Hematopoietic multipotent progenitor cell (in vitro differentiated cells): ENCODE results near the gene KRTAP4-12. TPM values are rescaled to one million over a fixed set of nuclear protein-coding genes. Genes with fewer than 3 reads are reported as not detected.
"Not testable (repeated sequence)": the region's sequence is repeated elsewhere in the genome, so short reads cannot be mapped to it uniquely, and the experiment has no call there.

ENCODE experiments used
- DNase-seq, 3 donors: peaks; one replicate each; pipeline ENCODE4 v3.0.0-alpha.2; 2011 to 2015; ENCODE audit warnings: low read depth in 2 of 3, low spot score in 2 of 3
- total RNA-seq: library from RNA; depleted of rRNA; stranded (reverse); fragments of >200 nt; gene quantifications from one replicate; pipeline ENCODE4 v1.2.3, GENCODE V29; 2012

Gene KRTAP4-12
- total RNA-seq, 1 donor, result not detected

DNA sequence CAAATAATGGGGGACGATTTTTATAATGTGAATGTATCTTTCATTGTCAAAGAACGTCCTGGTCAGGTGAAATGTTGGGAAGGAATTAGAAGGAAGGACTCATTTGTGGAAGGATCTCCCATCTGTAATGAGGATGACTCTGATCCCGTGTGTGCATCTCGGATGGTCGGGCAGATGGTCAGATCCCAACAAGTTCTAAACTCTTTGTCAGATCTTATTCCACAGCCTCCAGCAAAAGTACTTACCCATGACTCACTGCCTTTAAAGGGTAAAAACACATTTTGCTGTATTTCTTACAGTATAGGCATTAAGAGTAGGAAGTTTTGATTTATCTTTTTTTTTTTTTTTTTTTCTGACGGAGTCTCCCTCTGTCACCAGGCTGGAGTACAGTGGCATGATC lies 25.5 kb downstream of the KRTAP4-12 start:
- DNase-seq, result no peak

DNA sequence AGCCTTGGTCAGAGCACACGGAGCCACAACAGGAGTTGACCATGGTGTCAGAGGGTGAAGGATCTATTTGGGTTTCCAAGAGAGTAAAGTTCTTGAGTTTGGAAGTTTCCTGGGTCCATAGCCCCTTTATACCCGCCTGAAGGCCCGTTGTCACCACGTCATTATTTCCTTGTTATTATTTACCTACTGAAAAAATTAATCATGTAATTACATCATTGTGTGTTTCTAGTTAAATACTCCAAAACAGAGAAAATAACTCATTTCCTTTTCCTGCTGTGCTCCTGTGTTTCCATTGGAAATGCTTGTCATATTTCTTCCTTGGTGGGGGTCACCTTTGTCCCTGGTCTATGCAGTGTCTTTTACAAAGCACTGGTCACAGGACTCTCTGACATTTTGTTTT lies 25.9 kb downstream of the KRTAP4-12 start, which contains the start of gene KRTAP4-8:
Gene KRTAP4-8, minus strand, starts transcription at position 101 of the 400 bp plus-strand sequence. Its CDS starts 58 bp downstream, at position 43.
- no peak for DNase-seq

DNA sequence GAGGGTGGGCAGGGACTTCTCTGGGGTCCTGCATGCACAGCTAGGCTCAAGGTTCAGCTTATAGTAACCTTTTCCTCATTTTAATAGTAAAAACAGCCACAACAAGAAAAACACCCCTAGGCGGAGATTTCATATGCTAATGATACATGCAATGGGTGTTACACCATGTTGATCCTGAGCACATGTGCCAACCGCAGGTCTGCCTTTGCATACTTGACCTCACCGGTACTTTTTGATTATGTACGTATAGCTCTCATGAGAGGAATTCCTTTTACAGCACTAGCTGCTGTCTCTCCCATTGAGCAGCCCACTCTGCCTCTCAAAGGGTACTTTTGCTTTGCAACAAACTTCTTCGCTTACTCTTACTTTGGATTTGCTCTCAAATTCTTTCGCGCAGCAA lies 27.9 kb downstream of the KRTAP4-12 start:
- DNase-seq, result no peak

DNA sequence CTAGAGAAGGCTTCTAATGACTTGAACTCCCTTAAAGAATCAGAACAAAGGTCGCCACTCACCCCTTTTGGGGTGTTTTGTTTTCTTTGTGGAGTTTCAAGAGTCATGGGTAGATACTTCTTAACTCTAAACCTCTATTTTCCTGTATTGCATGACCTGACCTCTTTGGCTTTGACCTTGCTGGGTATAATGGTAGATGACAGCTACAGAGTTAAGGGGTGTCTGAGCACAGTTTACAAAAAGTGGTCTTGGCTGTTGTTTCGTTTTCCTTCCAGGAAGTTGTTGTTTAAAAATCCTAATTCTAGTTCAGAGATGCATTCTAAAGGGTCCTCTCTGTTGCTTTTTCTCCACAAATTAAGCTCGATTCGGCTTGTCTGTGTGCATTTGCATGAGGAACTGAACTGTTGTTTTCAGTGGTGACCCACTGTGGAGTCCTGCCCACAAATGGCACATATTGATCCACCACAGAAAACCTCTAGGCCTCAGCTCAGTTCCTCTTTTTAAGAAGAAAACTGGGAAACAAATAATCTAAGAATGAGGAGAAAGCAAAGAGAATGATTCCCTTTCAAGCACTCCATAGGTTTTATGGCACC lies 35.1 kb downstream of the KRTAP4-12 start:
- DNase-seq, result not testable (repeated sequence)

DNA sequence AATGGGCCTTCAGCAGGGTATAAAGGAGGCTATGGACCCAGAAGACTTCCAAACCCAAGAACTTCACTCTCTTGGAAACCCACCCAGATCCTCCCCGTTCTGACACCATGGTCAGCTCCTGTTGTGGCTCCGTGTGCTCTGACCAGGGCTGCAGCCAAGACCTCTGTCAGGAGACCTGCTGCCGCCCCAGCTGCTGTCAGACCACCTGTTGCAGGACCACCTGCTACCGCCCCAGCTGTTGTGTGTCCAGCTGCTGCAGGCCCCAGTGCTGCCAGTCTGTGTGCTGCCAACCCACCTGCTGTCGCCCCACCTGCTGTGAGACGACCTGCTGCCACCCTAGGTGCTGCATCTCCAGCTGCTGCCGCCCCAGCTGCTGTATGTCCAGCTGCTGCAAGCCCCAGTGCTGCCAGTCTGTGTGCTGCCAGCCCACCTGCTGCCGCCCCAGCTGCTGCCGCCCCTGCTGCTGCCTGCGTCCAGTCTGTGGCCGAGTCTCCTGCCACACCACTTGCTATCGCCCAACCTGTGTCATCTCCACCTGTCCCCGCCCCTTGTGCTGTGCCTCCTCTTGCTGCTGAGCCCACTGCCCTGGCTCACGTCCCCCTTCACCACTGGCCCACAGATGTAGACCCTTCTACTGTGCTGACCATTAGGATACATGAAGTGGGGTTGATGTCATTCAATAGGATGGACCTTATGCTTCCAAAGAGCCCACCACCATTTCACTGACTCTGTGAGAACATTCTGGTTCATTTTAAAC lies 39.7 kb downstream of the KRTAP4-12 start, which contains the start of gene KRTAP4-7:
Gene KRTAP4-7, plus strand, starts transcription at position 51 of the 757 bp plus-strand sequence. Its CDS starts 57 bp downstream, at position 108.
- not testable (repeated sequence) for DNase-seq

DNA sequence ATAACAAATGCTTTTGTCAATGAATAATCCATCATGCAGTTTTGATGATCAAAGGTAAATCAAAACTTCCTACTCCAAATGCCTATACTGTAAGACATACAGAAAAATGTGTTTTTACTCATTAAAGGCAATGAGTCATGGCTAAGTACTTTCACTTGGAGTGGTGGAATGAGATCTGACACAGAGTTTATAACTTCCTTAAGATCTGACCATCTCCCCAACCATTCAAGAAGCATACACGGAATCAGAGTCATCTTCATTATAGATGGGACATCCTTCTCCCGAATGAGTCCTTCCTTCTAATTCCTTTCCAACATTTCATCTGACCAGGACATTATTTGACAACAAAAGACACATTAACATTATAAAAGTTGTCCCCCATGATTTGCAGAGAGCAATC lies 40.6 kb downstream of the KRTAP4-12 start:
- not testable (repeated sequence) for DNase-seq

DNA sequence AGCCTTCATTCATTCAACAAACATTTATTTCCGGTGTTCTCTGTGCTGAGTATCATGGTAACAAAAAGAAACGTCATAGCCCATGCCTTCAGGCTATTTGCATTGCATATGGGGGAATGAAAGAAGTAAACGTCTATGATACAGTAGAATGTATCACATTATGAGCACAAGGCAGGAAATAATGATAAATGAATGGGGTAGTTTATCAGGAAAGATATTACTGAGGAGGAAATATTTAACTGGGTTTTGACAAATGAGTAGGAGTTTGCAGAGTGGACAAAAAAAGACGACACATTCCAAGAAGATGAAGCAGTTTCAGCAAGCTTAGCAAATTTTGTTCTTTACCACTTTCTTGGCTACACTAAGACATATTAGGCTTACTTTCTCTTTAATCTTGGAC lies 41.4 kb downstream of the KRTAP4-12 start:
- no peak for DNase-seq

DNA sequence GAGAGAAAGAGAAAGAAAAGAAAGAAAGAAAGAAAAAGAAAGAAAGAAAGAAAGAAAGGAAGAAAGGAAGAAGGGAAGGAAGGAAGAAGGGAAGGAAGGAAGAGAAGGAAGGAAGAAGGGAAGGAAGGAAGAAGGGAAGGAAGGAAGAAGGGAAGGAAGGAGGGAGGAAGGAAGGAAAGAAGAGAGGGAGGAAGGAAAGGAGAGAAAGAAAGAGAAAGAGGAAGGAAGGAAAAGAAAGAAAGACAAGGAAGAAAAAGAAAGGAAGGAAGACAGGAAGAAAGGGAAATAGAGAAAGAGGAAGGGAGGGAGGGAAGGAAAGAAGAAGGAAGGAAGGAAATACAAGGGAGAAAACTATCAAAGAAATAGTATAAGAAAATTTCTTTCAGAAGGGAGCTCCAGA lies 47.2 kb downstream of the KRTAP4-12 start:
- DNase-seq, result no peak

DNA sequence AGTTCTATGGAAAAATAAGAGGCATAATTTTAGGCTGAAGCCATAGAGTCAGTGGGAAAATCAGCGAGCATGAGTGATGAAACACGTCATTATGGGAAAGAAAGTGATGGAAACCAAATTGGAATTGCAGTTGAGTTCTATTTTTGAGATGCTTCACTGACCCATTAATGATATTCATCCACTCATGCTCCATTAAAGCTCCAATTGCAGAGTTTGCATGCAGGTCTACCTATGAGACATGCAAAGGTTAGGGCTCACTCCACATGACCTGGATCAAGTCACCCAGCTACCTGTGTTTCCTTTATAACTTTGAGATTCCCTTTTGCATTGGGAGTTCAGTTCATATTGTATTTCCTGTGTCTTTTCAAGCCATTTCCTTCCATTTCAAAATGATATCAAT lies 50.3 kb downstream of the KRTAP4-12 start:
- DNase-seq, result no peak

Other genes starting within 250 kb of the KRTAP4-12 start
- not detected for gene KRT20, start 238.9 kb downstream of the KRTAP4-12 start, total RNA-seq
- gene KRT23, start 186.5 kb downstream of the KRTAP4-12 start, total RNA-seq, result under 0.01 TPM
- under 0.01 TPM for gene KRT39, start 157.2 kb downstream of the KRTAP4-12 start, total RNA-seq
- gene KRT40, start 139.9 kb downstream of the KRTAP4-12 start, total RNA-seq, result not detected
- not detected for gene KRTAP3-3, start 130.0 kb downstream of the KRTAP4-12 start, total RNA-seq
- not detected for gene KRTAP3-2, start 124.3 kb downstream of the KRTAP4-12 start, total RNA-seq
- gene KRTAP3-1, start 115.1 kb downstream of the KRTAP4-12 start, total RNA-seq, result not detected
- not detected for gene KRTAP1-5, start 97.0 kb downstream of the KRTAP4-12 start, total RNA-seq
- not detected for gene KRTAP1-4, start 94.0 kb downstream of the KRTAP4-12 start, total RNA-seq
- not detected for gene KRTAP1-3, start 89.3 kb downstream of the KRTAP4-12 start, total RNA-seq
- gene KRTAP1-1, start 82.7 kb downstream of the KRTAP4-12 start, total RNA-seq, result not detected
- not detected for gene KRTAP2-1, start 76.9 kb downstream of the KRTAP4-12 start, total RNA-seq
- gene KRTAP2-2, start 69.0 kb downstream of the KRTAP4-12 start, total RNA-seq, result not detected
- gene KRTAP2-3, start 64.1 kb downstream of the KRTAP4-12 start, total RNA-seq, result not detected
- not detected for gene KRTAP2-4, start 58.3 kb downstream of the KRTAP4-12 start, total RNA-seq
- gene KRTAP4-7, start 40.0 kb downstream of the KRTAP4-12 start, total RNA-seq, result not detected
- gene KRTAP4-8, start 26.0 kb downstream of the KRTAP4-12 start, total RNA-seq, result not detected
- gene KRTAP4-16, start 22.0 kb downstream of the KRTAP4-12 start, total RNA-seq, result not detected
- gene KRTAP4-9, start 18.8 kb downstream of the KRTAP4-12 start, total RNA-seq, result under 0.01 TPM
- gene KRTAP4-11, start 5.8 kb downstream of the KRTAP4-12 start, total RNA-seq, result not detected
- gene KRTAP4-6, start 16.4 kb upstream of the KRTAP4-12 start, total RNA-seq, result not detected
- not detected for gene KRTAP4-5, start 25.6 kb upstream of the KRTAP4-12 start, total RNA-seq
- not detected for gene KRTAP4-4, start 36.6 kb upstream of the KRTAP4-12 start, total RNA-seq
- not detected for gene KRTAP4-3, start 44.0 kb upstream of the KRTAP4-12 start, total RNA-seq
- gene KRTAP4-2, start 54.0 kb upstream of the KRTAP4-12 start, total RNA-seq, result not detected
- gene KRTAP4-1, start 60.7 kb upstream of the KRTAP4-12 start, total RNA-seq, result not detected
- gene KRTAP9-1, start 65.7 kb upstream of the KRTAP4-12 start, total RNA-seq, result not detected
- gene KRTAP9-2, start 102.5 kb upstream of the KRTAP4-12 start, total RNA-seq, result not detected
- not detected for gene KRTAP9-3, start 108.3 kb upstream of the KRTAP4-12 start, total RNA-seq
- not detected for gene KRTAP9-8, start 113.8 kb upstream of the KRTAP4-12 start, total RNA-seq
- gene KRTAP9-4, start 125.5 kb upstream of the KRTAP4-12 start, total RNA-seq, result not detected
- not detected for gene KRTAP9-9, start 131.2 kb upstream of the KRTAP4-12 start, total RNA-seq
- gene KRTAP9-6, start 141.2 kb upstream of the KRTAP4-12 start, total RNA-seq, result not detected
- gene KRTAP9-7, start 151.5 kb upstream of the KRTAP4-12 start, total RNA-seq, result not detected
- gene KRTAP29-1, start 178.7 kb upstream of the KRTAP4-12 start, total RNA-seq, result not detected
- gene KRTAP16-1, start 185.1 kb upstream of the KRTAP4-12 start, total RNA-seq, result 0.27 TPM
- not detected for gene KRTAP17-1, start 191.5 kb upstream of the KRTAP4-12 start, total RNA-seq
- gene KRT33A, start 226.6 kb upstream of the KRTAP4-12 start, total RNA-seq, result not detected
- gene KRT33B, start 245.6 kb upstream of the KRTAP4-12 start, total RNA-seq, result not detected